HG03139 (cell line): ENCODE results near the gene TNFAIP8.

Experiments used
- ATAC-seq: cut with Tn5 transposase; IDR thresholded peaks from one replicate; pipeline ENCODE4 v1.9.1; 2021; ENCODE audit not compliant: unreplicated experiment

The TNFAIP8 gene

DNA sequence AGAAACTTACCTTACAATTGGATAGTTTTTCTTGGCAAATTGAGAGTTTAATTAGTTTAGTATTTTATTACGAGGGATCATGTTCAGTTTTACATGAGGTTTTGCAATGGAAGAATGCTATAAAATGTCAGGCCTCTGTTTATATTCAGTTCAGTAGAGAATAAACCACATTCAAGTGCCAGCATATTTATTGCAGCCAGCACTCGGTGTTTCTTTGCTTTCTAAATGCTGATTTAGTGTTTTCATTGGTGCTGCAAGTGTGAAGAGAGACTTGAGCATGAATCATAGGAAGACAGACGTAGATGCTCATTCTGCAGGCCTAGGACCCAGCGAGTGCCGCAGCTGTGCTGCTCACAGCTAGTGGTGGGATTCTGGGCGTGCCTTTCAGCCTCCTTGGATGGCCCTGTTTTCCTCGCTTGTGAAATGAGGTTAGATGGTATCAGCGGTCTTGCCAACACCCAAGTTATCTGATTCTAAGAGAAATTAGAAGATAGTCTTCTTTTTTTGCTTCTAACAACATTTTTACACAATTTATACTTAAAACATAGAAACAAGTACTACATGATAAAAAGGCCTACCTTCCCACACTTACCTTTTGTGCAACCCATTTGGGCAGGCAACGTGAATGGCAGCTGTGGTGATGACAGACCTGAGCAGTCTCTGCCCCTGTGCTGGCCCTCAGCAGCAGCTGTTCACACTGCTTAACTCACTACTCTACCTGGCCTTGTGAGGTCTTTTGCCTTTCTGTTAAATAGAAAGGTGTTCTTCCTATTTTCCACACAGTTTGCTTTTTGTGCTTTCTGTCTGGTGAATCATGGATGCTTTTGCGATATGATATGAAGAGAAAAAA lies 26.8 kb upstream of the TNFAIP8 start:
- no peak for ATAC-seq

DNA sequence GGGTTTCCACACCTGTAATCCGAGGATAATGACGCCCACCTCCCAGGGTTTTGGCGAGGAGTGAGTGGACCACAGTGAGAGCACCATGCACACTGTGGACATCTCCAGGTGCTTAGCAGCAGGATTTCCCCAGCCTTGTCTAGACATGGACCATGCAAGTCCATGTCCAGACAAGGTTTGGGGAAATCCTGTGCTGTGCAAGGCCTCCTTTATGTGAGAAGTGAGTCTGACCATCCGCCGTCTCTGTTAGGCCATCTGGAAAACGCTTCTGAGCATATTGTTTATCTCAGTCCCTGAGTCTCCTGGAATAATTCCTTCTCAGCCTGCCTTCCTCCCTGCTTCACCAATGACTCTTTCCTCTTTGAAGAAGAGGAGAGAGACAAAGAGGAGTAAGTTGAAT lies 26.2 kb upstream of the TNFAIP8 start:
- no peak for ATAC-seq

DNA sequence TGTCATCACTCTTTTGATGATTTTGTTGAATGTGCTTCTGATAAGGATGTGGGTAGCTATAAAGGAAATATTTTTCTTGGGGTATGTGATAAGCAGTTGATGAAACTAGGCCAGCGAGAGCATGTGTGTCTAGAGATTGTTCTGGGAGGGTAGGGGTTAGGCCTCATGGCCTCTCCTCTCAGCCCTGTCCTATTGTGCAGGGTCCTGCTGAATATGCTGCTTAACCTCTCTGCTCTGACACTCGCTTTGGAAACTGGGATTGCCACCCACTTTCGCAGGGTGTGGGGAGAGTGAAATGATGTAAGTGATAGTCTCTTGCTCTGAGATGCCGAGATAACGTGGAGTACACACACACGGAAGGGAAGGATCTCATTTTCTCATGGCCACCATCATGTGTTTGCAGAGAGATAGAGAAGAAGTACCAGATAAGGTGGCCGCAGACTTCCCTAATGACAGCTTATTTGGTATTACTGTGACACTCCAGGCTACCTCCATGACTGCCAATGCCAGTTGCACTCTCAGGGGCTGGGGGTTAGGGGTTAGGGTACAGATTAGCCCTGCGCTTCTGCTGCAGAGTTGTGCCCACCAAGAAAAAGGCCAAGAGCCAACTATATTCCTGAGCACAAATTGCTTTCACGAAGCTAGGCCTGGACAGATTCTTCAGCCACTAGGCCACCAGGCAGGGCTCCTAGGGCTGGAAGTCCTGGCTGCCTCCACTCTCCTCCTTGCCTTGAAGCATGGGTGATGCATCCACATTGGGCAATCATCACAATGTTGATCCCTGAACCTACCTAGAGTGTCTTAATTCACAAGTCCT lies 25.2 kb upstream of the TNFAIP8 start:
- no peak for ATAC-seq

DNA sequence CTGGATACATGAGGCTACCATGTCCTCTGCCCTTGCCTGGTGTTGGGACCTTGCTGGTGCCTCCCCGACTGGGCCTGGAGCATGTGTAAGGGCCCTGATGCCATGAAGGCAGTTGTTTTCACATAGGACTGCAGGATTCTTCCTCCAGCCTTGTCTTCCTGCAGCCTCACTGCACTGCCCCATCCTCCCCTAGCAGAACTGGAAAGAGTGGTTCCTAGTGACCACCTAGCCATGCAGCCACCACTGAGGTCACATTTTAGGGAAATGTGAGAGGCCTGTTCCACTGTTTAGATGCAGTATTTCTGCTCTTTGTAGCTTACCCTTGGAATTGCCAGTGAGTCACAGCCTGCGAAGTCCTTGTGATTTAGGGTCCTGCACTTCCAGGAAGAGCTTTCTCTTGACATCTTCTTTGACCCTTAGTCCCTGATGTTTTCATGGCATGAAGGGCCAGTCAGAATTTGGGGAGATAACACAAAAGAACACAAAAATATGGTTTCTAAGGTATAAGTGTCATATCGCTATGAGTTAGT lies 24.2 kb upstream of the TNFAIP8 start:
- ATAC-seq, result no peak

DNA sequence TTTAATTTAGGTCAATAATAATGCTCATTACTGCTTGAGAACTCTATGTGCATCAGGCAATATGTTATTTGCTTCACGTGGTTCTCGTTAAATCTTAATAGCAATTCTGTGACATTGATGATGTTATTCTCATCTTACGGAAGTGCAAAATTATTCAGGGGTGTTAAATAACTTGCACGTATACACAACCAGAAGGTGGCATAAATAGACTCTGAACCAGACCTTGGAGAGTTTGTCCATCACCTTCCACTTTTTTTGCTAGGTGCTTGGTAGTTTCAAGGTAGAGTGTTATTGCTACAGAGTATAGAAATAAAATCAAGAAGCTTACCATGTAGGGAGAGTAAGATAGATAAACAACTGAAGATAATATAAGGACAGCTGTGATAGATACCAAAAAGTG lies 23.6 kb upstream of the TNFAIP8 start:
- no peak for ATAC-seq

DNA sequence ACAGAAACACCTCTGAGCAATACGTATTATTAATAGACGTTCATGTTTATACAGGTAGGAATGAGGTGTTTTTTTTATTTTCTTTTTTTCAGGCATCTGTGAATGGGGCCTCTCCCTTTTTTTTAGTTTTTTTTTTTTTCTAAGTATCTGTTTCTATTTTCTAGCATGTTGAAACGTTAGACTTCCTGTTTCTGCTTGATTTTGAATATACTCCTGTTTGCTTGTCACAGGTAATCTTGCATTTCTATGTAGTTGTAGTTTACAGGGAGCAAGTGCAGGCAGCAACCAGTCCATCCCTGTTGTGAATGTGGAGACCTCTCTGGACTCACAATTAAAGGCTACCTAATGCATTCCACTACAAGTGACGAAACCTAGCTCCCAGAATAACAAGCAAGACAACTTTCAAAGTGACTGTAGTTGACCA lies 22.8 kb upstream of the TNFAIP8 start:
- no peak for ATAC-seq

DNA sequence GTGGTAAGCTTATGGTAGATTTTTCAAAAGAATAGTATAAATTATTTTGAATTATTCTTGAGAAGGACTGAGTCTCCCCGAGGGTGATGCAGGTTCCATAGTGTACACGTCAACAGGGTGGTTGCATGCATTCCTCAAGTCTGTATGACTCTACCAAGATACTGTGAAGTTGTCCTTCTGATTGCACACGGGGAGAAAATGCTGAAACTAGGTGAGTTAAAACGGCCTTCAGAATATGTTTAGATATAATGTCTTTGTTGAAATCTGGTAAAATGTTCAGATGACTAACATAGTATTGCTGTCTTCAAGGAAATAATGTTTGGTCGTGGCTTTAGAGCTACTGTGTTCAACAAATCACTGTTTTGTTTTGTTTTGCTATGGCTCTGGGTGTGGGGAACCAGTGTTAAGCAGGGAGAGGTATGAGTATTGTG lies 22.4 kb upstream of the TNFAIP8 start:
- ATAC-seq, result no peak

DNA sequence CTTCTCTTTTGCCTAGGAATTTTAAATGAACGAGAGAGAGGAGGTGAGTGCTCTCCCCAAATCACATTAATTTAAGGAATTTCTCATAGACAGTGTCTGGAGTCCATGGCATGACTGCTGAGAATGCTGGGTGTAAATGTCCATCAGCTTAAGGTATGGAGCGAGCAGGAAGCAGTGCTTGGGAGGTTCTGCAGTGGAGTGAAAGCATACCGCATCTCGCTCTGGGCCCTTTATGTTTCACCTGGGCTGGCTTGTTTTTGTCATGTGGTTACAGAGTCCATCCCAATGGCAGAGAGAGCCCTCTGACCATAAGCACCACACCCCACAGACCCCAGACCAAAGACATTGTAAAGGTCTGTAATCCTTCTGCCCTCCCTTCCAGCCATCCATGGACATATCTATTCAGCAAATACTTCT lies 20.6 kb upstream of the TNFAIP8 start:
- no peak for ATAC-seq

DNA sequence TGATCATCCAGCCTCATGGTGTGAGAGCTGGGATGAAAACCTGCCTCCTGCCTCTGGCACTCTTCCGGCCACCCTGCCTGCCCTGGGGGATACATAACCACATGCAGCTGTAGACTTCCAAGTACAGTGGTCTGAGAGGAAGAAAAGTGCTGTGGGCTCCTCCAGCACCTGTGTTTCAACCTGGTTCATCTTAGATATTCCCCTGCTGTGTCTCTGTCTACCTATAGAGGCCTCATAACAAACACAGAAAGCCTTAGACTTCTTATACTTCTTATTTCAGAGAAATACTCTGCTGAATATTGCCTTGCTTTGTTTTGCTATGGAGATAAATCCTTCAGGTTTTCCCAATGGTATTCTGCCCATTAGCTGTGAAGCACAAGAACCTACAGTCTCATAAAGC lies 19.6 kb upstream of the TNFAIP8 start:
- no peak for ATAC-seq

DNA sequence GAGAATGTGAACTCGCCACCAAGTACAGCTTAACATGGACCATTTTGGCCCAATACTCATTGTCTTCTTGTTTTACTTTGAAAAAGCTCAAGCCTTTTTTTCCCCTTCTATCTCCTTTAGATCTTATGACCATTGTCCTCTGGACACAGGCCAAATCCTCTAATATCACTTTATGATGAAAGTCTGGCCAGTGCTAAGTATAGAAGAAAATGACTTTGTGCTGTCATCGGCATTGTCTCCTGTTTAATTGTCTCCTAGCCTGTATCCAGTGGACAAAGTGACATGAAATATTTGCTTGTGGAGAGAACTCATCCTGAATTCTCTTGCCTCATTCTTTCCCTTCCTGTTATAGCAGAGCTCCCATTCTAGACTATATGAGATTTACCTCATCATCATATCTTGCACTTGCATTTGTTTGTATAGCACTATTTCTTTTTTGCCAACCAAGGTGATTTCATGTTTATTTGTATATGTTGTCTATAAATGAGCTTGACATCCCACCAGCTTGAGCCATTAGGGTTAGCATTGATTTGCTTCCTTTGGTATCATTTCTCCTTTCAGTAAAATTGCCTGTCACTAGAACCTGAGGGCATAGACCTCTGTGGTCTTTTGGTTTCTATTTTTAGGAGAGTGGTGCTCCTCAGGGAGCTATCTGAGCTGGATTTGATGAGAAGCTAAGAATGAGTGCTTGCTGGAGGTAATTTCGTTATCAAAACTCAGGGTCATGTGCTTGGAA lies 18.8 kb upstream of the TNFAIP8 start:
- no peak for ATAC-seq

DNA sequence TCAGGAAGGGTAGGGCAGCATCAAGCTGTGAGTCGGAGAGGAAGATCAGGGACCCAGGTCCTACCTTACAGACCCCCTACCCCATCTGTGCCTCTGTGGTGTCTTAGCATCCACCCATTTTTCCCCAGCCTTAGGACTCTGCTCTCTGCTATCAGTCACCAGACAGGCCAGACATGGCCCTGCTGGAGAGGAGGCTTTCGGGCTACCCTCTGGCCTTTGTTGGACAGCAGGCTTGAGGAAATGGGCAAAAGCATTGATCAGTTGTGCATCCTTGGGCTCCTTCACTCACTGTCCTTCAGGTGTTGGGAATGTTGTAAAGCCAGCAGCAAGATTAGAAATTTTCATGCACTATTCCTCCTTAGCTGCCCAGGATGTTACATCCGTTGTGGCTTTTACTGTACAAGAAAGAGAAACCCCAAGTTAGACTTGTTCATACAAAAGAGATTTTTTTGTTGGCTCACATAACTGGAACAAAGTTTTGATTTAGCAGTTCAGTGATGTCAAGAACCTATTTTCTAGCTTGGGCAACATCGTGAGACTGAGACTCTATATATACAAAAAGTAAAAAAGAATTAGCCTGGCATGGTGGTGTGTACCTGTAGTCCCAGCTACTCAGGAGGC lies 17.4 kb upstream of the TNFAIP8 start:
- no peak for ATAC-seq

DNA sequence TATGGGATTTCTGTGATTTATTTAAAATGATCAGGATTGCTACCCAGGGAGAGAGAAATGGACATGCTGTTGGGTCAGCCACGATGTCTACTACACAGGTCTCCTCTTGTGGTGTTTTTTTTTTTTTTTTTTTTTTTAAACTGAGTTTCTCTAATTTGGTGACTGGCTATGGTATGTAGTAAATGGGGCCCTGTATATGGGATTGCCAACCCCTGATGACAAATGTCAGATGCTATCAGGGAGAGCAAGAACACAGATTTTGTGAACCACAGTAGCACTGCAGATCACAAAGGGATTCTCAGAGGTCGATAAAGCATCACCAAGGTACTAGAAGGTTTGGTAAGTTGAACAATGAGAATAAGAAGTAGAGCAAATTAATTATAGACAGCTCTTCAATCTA lies 16.5 kb upstream of the TNFAIP8 start:
- no peak for ATAC-seq

DNA sequence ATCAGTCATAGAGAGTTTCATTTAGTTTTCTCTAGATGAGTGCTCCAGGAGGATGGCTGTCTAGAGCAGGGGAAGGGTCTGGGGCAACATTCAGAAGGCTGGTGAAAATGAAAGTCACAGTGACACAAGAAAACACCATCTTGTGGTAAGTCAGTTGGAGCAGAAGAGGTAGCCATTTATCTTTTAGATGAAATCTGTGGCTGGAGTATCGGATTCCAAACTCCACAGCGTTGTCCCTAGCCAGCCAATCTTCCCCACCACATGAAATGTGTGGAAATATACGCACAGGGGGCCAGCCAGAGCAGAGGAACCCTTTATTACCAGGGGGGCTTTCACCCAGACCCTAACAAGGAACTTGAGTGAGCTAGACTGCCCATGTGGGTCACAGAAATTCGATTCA lies 15.9 kb upstream of the TNFAIP8 start:
- ATAC-seq, result no peak

DNA sequence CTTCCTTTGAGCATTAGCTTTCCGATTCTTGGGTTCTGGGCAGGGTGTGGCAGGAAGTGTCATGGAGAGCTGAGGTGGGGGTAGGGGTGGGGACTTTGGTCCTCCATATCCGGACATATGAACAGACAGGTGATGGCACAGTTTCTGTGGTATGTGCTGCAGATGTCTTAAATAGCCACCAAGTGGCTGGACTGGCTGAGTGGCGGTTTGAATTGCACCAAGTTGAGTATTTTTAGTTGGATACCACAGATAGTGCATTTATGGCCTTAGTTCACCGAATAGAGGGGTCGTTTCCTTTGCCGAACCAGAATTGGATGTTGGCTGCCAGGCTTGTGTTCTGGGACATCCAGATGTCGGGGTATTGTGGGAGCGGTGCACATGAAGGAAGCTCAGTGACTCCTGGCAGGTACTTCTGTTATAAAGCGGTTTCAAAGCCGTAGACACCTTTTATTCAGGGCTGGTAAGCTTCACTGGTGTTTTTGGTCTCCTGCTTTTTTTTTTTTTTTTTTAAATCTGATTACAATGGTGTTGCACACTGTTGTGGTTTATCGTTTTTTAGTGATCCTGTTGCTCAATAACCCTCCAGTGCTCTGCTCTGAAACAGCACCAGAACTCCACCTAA lies 15.1 kb upstream of the TNFAIP8 start:
- ATAC-seq, result peak; percentile 63

DNA sequence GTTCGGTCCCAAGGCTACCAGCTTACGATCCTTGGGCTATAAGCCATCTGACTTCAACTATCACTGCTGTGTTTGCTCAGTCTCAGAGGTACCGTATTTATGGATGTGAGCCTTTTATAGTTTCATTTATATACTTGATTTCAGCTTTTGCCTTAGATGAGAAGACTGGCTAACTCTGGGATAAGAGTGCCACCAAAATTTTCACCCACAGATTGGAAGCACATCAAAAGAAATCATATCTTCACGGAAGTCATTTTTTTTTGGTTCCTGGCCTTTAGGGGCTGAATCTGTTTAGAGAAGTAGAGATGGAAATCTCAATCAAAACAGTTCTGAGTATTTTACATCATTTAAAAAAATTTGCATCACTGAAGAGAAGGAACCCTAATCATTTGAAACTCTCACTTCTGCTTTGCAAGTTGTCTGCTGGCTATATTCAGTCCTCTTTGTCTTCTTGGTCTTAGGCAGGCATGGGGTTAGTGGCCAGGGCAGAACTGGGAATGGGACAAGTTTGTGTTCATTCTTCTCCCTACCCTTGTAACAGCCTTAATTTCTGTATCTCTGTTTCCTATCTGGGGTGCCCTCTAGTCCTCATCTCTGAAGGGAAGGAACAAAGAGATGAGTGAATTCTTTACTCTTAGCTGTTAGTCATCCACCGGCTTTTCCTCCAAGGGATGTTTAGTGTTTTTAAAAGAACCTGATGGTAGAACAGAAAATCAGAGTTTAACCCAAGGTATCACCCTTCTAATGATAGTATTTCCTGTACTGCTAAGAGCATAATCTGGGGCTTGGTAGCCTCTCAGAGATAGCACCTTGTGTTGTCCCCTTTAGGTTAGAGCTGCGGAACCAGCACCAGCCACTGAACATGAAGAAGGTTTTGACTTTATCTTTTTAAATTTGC lies 14.1 kb upstream of the TNFAIP8 start:
- peak; percentile 44 for ATAC-seq

DNA sequence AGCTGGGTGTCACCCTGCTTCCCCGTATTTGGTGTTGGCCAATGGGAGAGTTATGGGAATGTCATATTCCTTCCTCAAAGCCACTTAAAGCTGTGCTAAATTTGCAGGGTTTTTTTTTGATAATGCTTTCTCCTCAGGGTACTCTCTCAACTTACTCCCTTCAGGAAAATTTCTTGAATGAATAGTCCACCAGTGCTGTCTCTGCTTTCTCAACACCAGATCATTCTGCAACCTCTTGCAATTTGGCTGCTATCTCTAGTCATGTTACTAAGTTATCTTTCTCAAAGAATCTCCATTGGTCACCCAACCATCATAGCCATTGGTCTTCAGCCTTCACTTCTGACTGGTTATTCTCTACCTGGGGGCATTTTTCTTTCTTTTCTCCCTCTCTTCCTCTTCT lies 13.4 kb upstream of the TNFAIP8 start:
- ATAC-seq, result no peak

DNA sequence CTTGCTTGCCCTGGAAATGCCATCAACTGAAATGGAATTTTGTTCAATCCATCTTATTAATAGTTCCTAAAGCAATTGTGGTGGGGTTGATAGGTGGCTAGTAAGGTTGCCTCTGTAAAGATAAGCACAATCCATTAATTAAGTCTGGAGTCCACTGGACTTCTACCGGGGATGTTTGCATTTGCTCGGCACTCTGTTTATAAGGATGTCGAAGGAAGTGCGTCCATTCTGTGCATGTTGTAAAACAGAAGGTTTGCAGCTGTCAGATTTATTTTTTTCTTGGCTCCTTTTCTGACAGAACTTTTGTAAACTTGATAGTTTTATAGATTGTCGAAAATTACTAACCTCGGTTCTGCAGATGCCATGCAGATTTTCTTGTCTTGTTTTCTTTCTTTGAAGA lies 12.8 kb upstream of the TNFAIP8 start:
- no peak for ATAC-seq

DNA sequence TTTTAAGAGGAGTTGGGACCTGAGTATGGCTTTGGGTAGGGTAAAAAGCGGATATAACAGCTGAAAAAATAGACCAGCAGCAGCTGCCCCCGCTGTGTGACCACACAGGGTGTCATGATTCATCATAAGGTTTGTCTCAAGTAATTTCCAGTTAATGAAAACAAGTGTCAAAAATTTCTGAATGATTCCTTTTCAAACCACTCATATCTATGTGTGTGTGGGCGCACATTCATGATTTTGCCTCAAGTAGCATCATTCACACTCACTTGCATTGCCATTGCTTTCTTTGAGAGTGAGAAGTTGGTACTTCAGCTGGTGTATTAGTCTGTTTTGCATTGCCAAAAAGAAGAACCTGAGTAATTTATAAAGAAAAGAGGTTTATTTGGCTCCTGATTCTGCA lies 12.1 kb upstream of the TNFAIP8 start:
- ATAC-seq, result peak; percentile 19

DNA sequence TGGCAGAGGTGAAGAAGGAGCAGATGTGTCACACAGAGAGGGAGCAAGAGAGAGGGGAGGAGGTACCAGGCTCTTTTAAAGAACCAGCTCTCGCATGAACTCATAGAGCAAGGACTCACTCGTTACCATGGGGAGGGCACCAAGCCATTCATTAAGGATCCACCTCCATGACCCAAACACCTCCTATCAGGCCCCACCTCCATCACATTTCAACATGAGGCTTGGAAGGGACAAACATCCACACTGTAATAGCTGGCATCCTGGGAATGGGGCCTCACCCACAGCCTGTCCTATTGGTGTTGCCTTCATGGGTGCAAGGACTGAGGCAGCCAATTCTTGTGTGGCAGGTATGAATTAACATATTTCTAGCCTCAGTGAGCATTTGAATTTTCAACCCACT lies 11.6 kb upstream of the TNFAIP8 start:
- ATAC-seq, result no peak
